ENCODE measurements around the gene S100A6.

GRCh38 chr1:153534226-153534924 lies 1.4 kb downstream of the S100A6 start:
- no peak for TF ChIP-seq CTCF (IDR thresholded peaks at IDR 0.05; ENCODE audit: poor library complexity, severe bottlenecking)
- no peak for TF ChIP-seq REST (IDR thresholded peaks at IDR 0.05; ENCODE audit: borderline replicate concordance)
- TF ChIP-seq EZH2 (IDR thresholded peaks at IDR 0.05; ENCODE audit: borderline replicate concordance, insufficient read depth, low read length, poor library complexity, severe bottlenecking): no peak
- no peak for TF ChIP-seq MXI1 (conservative IDR thresholded peaks at IDR 0.05; ENCODE audit: poor library complexity, severe bottlenecking)
- no peak for TF ChIP-seq RAD21 (conservative IDR thresholded peaks at IDR 0.05)
- no peak for TF ChIP-seq EP300 (conservative IDR thresholded peaks at IDR 0.05; ENCODE audit: poor library complexity, severe bottlenecking)
- no peak for TF ChIP-seq POLR2AphosphoS5 (IDR thresholded peaks at IDR 0.05)
- no peak for TF ChIP-seq SMC3 (conservative IDR thresholded peaks at IDR 0.05; ENCODE audit: poor library complexity)

Measured in neural cell (in vitro differentiated cells).